ENCODE results near the gene SLC6A6.

DNA sequence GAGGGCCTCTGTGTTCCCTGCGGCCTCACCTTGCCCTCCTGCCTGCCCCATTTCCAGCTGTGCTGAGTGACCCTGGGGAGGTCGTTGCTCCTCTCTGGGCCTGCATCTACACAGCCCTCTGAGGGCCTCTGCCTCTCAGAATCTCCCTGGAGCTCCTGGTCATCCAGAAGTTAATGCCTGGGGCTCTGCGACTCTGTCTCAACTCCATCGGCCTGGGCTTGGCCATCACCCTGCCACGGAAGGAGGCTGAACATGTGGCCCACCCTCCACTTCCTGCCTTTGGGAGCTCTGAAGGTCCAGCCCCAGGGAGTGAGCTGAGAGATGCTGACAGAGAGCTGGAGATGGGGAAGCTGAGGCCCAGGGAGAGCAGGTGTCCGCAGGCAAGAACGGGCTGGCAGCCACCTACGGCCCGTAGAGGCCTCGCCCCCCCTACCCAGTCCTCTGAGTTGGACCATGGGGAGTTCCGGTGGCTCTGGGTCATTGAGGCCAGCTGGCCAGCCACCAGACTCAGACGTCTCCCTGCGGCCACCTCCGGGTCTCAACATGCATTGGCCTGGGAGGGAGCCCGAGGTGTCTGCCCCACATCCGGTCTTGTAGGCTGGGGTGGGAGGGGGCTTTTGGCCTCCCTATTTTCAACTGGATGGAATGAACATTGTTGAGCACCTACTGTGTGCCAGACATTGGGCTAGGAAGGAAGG lies 103.5 kb downstream of the SLC6A6 start:
- TF ChIP-seq, protein P1, sequence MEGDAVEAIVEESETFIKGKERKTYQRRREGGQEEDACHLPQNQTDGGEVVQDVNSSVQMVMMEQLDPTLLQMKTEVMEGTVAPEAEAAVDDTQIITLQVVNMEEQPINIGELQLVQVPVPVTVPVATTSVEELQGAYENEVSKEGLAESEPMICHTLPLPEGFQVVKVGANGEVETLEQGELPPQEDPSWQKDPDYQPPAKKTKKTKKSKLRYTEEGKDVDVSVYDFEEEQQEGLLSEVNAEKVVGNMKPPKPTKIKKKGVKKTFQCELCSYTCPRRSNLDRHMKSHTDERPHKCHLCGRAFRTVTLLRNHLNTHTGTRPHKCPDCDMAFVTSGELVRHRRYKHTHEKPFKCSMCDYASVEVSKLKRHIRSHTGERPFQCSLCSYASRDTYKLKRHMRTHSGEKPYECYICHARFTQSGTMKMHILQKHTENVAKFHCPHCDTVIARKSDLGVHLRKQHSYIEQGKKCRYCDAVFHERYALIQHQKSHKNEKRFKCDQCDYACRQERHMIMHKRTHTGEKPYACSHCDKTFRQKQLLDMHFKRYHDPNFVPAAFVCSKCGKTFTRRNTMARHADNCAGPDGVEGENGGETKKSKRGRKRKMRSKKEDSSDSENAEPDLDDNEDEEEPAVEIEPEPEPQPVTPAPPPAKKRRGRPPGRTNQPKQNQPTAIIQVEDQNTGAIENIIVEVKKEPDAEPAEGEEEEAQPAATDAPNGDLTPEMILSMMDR (IDR thresholded peaks at IDR 0.05), result no peak
- TF ChIP-seq POLR2A (IDR thresholded peaks at IDR 0.05), result no peak

Data from esophagus squamous epithelium (tissue), 4 donors.